NT2/D1 (cell line): ENCODE results near the gene CRYL1.

Experiments used
- YY1 ChIP-seq: IDR thresholded peaks from 2 replicates; pipeline ENCODE4 v1.6.1; 2011; ENCODE audit not compliant: insufficient read length, insufficient read depth
- ZNF274 ChIP-seq: IDR thresholded peaks from 2 replicates; pipeline ENCODE4 v1.6.1; 2011; ENCODE audit warnings: mild to moderate bottlenecking, low read depth, low read length

GRCh38 chr13:20415694-20416107, 110.0 kb downstream of the CRYL1 start:
- TF ChIP-seq ZNF274, result no peak
- TF ChIP-seq YY1, result no peak
